HepG2 (cell line): ENCODE results near the gene NDUFS6. TPM values are rescaled to one million over a fixed set of nuclear protein-coding genes. Genes with fewer than 3 reads are reported as not detected.
A peak's percentile ranks its signal among the peaks of the same experiment; 100 is the strongest.

Experiments used
- ATAC-seq: fragments of 200-7000 bp; cut with Tn5 transposase; 3 replicates; pipeline ENCODE4 v1.9.1; 2020; ENCODE audit warnings: mild to moderate bottlenecking, moderate library complexity
- BruUV-seq: library from RNA; stranded (reverse); fragments of 400-500 nt; replicated peaks from 2 replicates; lab custom pipeline; 2021; lab: Mats Ljungman, UMichigan
- CTCF ChIA-PET: fragments of 300-600 bp; formaldehyde crosslinking; extraction: SDS; loops from one replicate; lab custom pipeline; 2021; ENCODE audit warnings: low total read pairs, inconsistent platforms, low intra/inter-chr PET ratio; lab: Yijun Ruan, JAX
- POLR2A ChIA-PET: fragments of 350-600 bp; sonication (Branson Sonifier 250); formaldehyde crosslinking; loops from one replicate; lab custom pipeline; 2020; ENCODE audit warnings: antibody characterized with exemption, inconsistent platforms; lab: Yijun Ruan, JAX
- DNase-seq: peaks from one replicate; pipeline ENCODE4 v3.0.0-alpha.2; 2015; ENCODE audit warnings: low spot score
- FAIRE-seq: peaks from 3 replicates; lab custom pipeline; 2011; peaks lifted over from hg19 to GRCh38; lab: Jason Lieb, UNC
- H2AFZ ChIP-seq: one replicate; pipeline ENCODE4 v1.6.1; 2011; ENCODE audit warnings: low read length, inconsistent platforms
- H3K27ac ChIP-seq: fragments of 300-600 bp; 3 replicates; pipeline ENCODE4 v1.8.0; 2011; ENCODE audit warnings: mixed run types, mild to moderate bottlenecking, mixed read lengths, low read length, inconsistent platforms; ENCODE audit not compliant: insufficient read depth; ENCODE audit errors: extremely low read length
- H3K27me3 ChIP-seq, 2 experiments: fragments of 200-600 bp in 1 of 2; 2 replicates in 1 of 2; 3 replicates in 1 of 2; pipeline versions ENCODE4 v1.6.0 to v1.8.0; 2011; ENCODE audit warnings: low read length in 2 of 2, mild to moderate bottlenecking in 2 of 2, moderate library complexity in 2 of 2, inconsistent platforms in 1 of 2; ENCODE audit not compliant: insufficient read depth in 2 of 2, control insufficient read depth in 1 of 2
- H3K36me3 ChIP-seq, 2 experiments: fragments of 200-600 bp in 1 of 2; replicated peaks in 1 of 2; 2 replicates in 1 of 2; 3 replicates in 1 of 2; pipeline versions ENCODE4 v1.5.1 to v1.8.0; 2011; ENCODE audit warnings: low read length in 2 of 2, inconsistent platforms in 1 of 2; ENCODE audit not compliant: insufficient read depth in 2 of 2, control insufficient read depth in 1 of 2
- H3K4me1 ChIP-seq: 2 replicates; pipeline ENCODE4 v1.5.1; 2012; ENCODE audit warnings: low read length, inconsistent platforms; ENCODE audit not compliant: insufficient read depth
- H3K4me2 ChIP-seq: 2 replicates; pipeline ENCODE4 v1.6.0; 2011; ENCODE audit warnings: low read depth, low read length, inconsistent platforms
- H3K4me3 ChIP-seq, 3 experiments: fragments of 200-600 bp in 1 of 3; sonication (generic), shearing (Covaris generic) in 1 of 3; replicated peaks in 1 of 3; 2 replicates each; pipeline ENCODE4 v1.5.1; 2011 to 2016; ENCODE audit warnings: low read length in 3 of 3, inconsistent platforms in 2 of 3, low read depth in 2 of 3, mild to moderate bottlenecking in 2 of 3, control low read depth in 1 of 3, mixed read lengths in 1 of 3; ENCODE audit not compliant: insufficient read depth in 1 of 3
- H3K79me2 ChIP-seq: one replicate; pipeline ENCODE4 v1.6.1; 2011; ENCODE audit warnings: low read length, inconsistent platforms; ENCODE audit not compliant: insufficient read depth
- H3K9ac ChIP-seq: 2 replicates; pipeline ENCODE4 v1.6.0; 2011; ENCODE audit warnings: mild to moderate bottlenecking, low read depth, low read length, inconsistent platforms; ENCODE audit not compliant: insufficient read depth
- H3K9me3 ChIP-seq: 2 replicates; pipeline ENCODE4 v1.5.1; 2012; ENCODE audit warnings: mild to moderate bottlenecking, low read length
- H4K20me1 ChIP-seq: 2 replicates; pipeline ENCODE4 v1.6.0; 2011; ENCODE audit warnings: inconsistent platforms, mild to moderate bottlenecking, low read length, moderate library complexity; ENCODE audit not compliant: insufficient read depth
- CEBPG ChIP-seq: IDR thresholded peaks from 2 replicates; pipeline ENCODE4 v1.6.1; 2016
- EHMT2 ChIP-seq: fragments of 200-600 bp; sonication (generic); IDR thresholded peaks from 2 replicates; pipeline ENCODE4 v1.7.0; 2017; ENCODE audit warnings: antibody characterized with exemption, low read depth, low read length, borderline replicate concordance
- FOXA1 ChIP-seq, 2 experiments: fragments of 450-650 bp in 1 of 2; sonication (generic) in 1 of 2; formaldehyde crosslinking in 1 of 2; IDR thresholded peaks; 2 replicates each; pipeline versions ENCODE4 v1.4.0 to v1.6.1; 2016 to 2020; ENCODE audit warnings: missing genetic modification reagents in 1 of 2
- FOXA3 ChIP-seq: IDR thresholded peaks from 2 replicates; pipeline ENCODE4 v1.6.1; 2016; ENCODE audit warnings: missing genetic modification reagents, missing compliant biosample characterization
- FOXK2 ChIP-seq: fragments of 450-650 bp; IDR thresholded peaks from 2 replicates; pipeline ENCODE4 v1.6.1; 2016
- MATR3 ChIP-seq: sonication (generic); formaldehyde crosslinking; IDR thresholded peaks from 2 replicates; pipeline ENCODE4 v1.4.0; 2020; ENCODE audit warnings: missing genetic modification reagents
- MAZ ChIP-seq, 2 experiments: sonication (generic) in 1 of 2; formaldehyde crosslinking in 1 of 2; IDR thresholded peaks; 2 replicates each; pipeline versions ENCODE4 v1.5.0 to v1.6.1; 2012 to 2020; ENCODE audit warnings: low read depth in 2 of 2, mild to moderate bottlenecking in 2 of 2, borderline replicate concordance in 1 of 2, improper control_type of control experiment in 1 of 2, low read length in 1 of 2, missing genetic modification reagents in 1 of 2, moderate library complexity in 1 of 2
- MBNL3 ChIP-seq: fragments of 250-450 bp; sonication (Bioruptor Pico); conservative IDR thresholded peaks from 2 replicates; pipeline ENCODE4 v1.8.0; 2022; ENCODE audit warnings: mild to moderate bottlenecking, inconsistent platforms
- PAX8 ChIP-seq: sonication (generic); formaldehyde crosslinking; IDR thresholded peaks from 2 replicates; pipeline ENCODE4 v1.8.0; 2022; ENCODE audit warnings: mild to moderate bottlenecking, missing genetic modification reagents, borderline replicate concordance
- PLRG1 ChIP-seq: fragments of 450-650 bp; conservative IDR thresholded peaks from 2 replicates; pipeline ENCODE4 v1.6.1; 2016
- SCMH1 ChIP-seq: sonication (generic); formaldehyde crosslinking; IDR thresholded peaks from 2 replicates; pipeline ENCODE4 v1.9.0; 2021; ENCODE audit warnings: missing genetic modification reagents, mild to moderate bottlenecking, borderline replicate concordance
- SIX4 ChIP-seq: sonication (generic); formaldehyde crosslinking; IDR thresholded peaks from 2 replicates; pipeline ENCODE4 v1.4.0; 2020; ENCODE audit warnings: missing genetic modification reagents
- TAF1 ChIP-seq: sonication (generic); formaldehyde crosslinking; IDR thresholded peaks from 2 replicates; pipeline ENCODE4 v1.4.0; 2020; ENCODE audit warnings: missing genetic modification reagents
- TERF1 ChIP-seq: sonication (generic); formaldehyde crosslinking; IDR thresholded peaks from 2 replicates; pipeline ENCODE4 v1.8.0; 2022; ENCODE audit warnings: mild to moderate bottlenecking, missing genetic modification reagents, moderate library complexity
- ZNF121 ChIP-seq: sonication (generic); formaldehyde crosslinking; IDR thresholded peaks from 2 replicates; pipeline ENCODE4 v1.5.0; 2020; ENCODE audit warnings: mild to moderate bottlenecking, missing genetic modification reagents
- ZNF318 ChIP-seq: sonication (generic); formaldehyde crosslinking; IDR thresholded peaks from 2 replicates; pipeline ENCODE4 v1.4.0; 2020; ENCODE audit warnings: mild to moderate bottlenecking, missing genetic modification reagents
- ZNF468 ChIP-seq: sonication (generic); formaldehyde crosslinking; IDR thresholded peaks from 2 replicates; pipeline ENCODE4 v1.8.0; 2022; ENCODE audit warnings: mild to moderate bottlenecking, moderate library complexity, missing genetic modification reagents
- WGBS: methylation state at CpG from one replicate; pipeline ENCODE4 v1.1.6; 2017; ENCODE audit warnings: low lambda C conversion rate; 5-methylcytosine and 5-hydroxymethylcytosine counted together
- in situ Hi-C: cut with HindIII; loops from 2 replicates; pipeline ENCODE4 v1.10.0; 2017; ENCODE audit warnings: low pct_unique_long_range_greater_than_20kb; ENCODE audit not compliant: extremely low pct_ligation_motif_present
- intact Hi-C: fragments of 100-400 bp; cut with micrococcal nuclease; formaldehyde crosslinking; loops from one replicate; pipeline ENCODE4 v1.10.0; 2022; ENCODE audit not compliant: unreplicated experiment
- polyA plus RNA-seq, 8 experiments: library from polyadenylated mRNA; depleted of rRNA in 3 of 8; stranded (reverse) in 7 of 8; unstranded in 1 of 8; fragments of >200 nt; fragmentation: Illumina TruSeq in 4 of 8; extraction: Trizol in 4 of 8; gene quantifications; 2 replicates each; pipeline versions ENCODE4 v1.2.1 to v1.2.3, GENCODE V29; 2011 to 2016; ENCODE audit warnings: low read depth in 4 of 8, missing spikeins in 1 of 8, mixed read lengths in 1 of 8; ENCODE audit not compliant: insufficient read depth in 1 of 8
- total RNA-seq, 5 experiments: library from RNA; depleted of rRNA; stranded (reverse); fragments of >200 nt; fragmentation: Illumina TruSeq; extraction: Trizol; gene quantifications; 2 replicates each; pipeline ENCODE4 v1.2.3, GENCODE V29; 2016; ENCODE audit warnings: low read depth in 1 of 5

Gene NDUFS6
- total and polyA plus RNA-seq, 2 of the 13 experiments (the other 11 are each of a cell fraction or from before 2014, with no cell fraction given): 23.7 to 50.4 TPM

- Histone ChIP-seq H3K36me3 (no peaks in the 10 kb centered on the region), H3K27me3 (peaks cover 9 to 70% of the 10 kb centered on the region in 2 experiments; a peak in 4 of 5 replicates), H3K79me2 (no peaks in the 10 kb centered on the region), H4K20me1 (no peaks in the 10 kb centered on the region), H3K4me2 (no peak overlapping the region), H2AFZ (no peak overlapping the region), H3K4me3 (no peak overlapping the region), H3K4me1 (peaks cover 5% of the 10 kb centered on the region; the same call in 1 of the 2 replicates), H3K9me3 (no peaks in the 10 kb centered on the region), H3K9ac (no peak overlapping the region), H3K27ac (no peak overlapping the region)
- POLR2A ChIA-PET: no interaction called here
- intact Hi-C loops (no loop called here), in situ Hi-C loops (no loop called here)
- DNase-seq (no peak), ATAC-seq (peak; percentile 15; the same call in 2 of the 3 replicates), FAIRE-seq (no peak)
- CTCF ChIA-PET: no interaction called here
- 30% methylated on average over 6 of the region's 16 CpGs for WGBS
- no TSS peak for BruUV-seq
- TF ChIP-seq EHMT2: no peak
- TF ChIP-seq ZNF121 (CRISPR knock-in tag): no peak
- peak; percentile 21; the same call in 1 of the 2 replicates for TF ChIP-seq FOXA3
- TF ChIP-seq MATR3: no peak
- TF ChIP-seq TAF1 (CRISPR knock-in tag): no peak
- no peak for TF ChIP-seq PAX8 (CRISPR knock-in tag)
- TF ChIP-seq PLRG1: no peak
- no peak for TF ChIP-seq SIX4 (CRISPR knock-in tag)
- no peak for TF ChIP-seq MBNL3 (CRISPR knock-in tag)
- TF ChIP-seq ZNF468 (CRISPR knock-in tag): no peak
- TF ChIP-seq FOXK2: no peak
- TF ChIP-seq ZNF318: no peak
- TF ChIP-seq CEBPG (CRISPR knock-in tag): no peak
- no peak for TF ChIP-seq MAZ (IDR thresholded peaks at IDR 0.05; ENCODE audit: borderline replicate concordance, low read depth, low read length)
- no peak for TF ChIP-seq MAZ (CRISPR knock-in tag; IDR thresholded peaks at IDR 0.05; ENCODE audit: low read depth)
- no peak for TF ChIP-seq TERF1 (CRISPR knock-in tag)
- TF ChIP-seq SCMH1 (CRISPR knock-in tag): no peak
- no peak for TF ChIP-seq FOXA1 (IDR thresholded peaks at IDR 0.05)
- TF ChIP-seq FOXA1 (CRISPR knock-in tag; IDR thresholded peaks at IDR 0.05): peak; percentile 36; the same call in 1 of the 2 replicates
These were observed 63.8 kb downstream of the NDUFS6 start for GRCh38 chr5:1864896-1865440.
